ENCODE measurements around the gene IP6K3.

Gene IP6K3

DNA sequence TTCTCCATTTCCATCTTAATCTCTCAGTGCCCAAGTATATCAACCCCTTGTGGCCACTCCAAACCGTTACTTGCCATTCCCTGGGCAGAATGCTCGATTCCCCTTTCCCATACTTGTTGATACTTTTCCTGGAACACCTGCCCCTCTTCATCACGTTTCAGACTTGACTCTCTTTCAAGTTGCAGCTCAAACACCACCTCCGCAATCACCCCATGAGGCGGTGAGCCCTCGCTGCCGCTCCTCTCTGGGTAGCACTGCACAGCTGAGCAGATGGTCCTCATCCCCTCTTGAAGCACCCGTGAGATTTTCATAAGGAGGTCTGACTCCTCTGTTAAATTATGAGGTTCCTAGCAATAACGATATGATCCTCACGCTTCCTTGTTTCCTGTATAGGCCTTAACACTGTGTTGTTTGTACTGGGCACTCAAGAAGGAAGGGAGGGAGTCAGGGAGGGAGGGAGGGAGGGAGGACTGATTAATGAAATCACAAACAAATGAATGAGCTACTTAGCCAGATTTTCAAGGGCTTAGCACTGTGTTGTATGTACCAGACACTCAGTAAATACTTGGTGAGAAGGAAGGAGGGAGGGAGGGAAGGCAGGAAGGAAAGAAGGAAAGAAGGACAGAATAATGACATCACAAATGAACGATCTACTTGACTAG lies 27.2 kb downstream of the IP6K3 start:
- DNase-seq = no peak

DNA sequence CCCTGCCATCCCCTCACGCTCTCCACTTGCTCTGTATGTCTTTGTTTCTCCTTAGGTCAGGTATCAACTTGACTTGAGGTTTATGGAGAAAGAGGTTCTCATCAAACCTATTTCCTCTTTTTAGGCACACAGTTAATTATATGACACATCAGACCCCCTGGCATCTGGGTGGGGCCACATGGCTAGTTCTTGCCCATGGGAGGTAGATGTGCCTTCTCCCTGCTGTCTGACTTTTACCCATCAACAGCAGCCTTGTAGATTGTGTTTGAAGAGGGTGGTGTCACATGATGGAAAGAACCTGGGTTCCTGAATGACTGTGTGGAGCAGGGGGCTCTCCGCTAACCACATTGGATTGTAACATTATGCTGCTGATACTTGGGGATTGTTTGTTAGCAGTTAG lies 28.0 kb downstream of the IP6K3 start:
- DNase-seq = no peak

DNA sequence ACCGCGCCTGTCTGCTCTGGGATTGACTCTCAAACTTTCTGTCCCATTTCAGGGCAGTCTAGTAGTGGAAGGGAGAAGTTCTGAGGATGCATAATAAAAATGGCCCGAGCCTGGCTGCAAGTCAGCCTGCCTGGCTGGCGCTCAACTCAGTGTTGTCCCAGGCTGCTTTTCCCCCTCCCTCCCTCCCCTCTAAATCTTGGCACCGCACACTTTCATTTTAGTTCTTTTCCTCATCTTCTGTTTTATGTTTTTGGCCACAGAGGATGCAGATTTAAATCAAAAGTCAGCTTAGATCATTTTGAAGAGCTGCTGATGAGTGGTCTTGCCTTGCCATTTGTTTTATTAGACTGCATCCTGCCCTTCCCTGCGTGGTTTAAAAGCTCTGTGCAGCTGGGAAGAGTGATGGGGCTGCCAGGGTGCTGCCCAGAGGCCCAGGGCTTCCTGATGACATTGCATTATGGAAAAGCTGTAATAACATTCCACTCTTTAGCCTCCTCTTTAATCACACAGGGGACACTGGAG lies 28.7 kb downstream of the IP6K3 start:
- no peak for DNase-seq

DNA sequence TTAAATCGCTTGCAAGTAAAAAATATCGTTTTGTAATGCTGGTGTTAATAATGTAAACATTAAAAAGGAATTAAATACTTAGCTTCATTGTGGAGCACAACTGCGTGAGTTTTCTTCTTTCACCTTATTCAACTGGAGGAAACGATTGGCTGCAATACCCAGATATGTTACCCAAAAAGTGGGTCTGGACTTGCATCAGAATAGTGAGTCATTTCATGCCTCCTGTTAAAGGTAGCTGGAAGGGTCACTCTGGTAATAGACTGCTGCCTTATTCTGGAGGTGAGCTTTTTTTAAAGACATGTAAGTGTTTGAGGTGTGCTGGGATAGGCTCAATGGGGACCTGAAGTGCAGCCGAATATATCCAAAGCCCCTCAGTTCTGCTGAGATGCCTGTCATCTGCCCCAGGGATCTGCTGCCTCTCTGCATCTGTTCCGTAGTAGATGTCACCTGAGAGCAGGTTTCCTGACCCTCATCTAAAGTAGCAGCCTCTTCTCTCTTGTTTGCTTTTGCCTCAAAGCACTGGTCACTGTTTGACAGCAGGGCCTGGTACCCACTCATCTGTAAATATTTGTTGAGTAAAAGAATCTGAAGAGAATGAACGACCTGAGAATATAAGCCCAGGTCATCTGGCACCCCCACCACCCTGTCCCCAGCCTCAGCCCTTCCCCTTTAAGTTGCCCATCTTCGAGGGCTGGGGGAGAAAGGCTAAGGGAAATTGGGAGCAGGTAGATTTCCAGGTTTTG lies 29.6 kb downstream of the IP6K3 start:
- no peak for DNase-seq

DNA sequence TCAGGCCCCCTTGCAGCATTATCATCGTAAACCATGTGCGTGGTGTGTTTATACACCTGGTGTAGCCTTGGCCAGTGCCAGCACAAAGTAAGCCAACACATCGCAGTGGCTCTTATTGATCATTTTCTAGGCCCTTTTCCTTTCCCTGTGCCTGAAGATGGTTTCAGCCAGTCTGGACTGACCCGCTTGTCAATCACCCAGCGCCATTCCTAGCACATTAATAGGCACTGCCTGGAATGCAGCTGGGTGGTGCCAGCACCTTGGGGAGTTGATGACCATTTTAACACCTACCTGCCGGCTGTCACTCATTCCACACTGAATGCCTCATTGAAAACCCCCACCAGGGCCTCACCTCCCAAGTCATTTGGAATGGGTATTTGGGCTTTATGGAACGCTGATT lies 30.3 kb downstream of the IP6K3 start:
- DNase-seq = no peak

DNA sequence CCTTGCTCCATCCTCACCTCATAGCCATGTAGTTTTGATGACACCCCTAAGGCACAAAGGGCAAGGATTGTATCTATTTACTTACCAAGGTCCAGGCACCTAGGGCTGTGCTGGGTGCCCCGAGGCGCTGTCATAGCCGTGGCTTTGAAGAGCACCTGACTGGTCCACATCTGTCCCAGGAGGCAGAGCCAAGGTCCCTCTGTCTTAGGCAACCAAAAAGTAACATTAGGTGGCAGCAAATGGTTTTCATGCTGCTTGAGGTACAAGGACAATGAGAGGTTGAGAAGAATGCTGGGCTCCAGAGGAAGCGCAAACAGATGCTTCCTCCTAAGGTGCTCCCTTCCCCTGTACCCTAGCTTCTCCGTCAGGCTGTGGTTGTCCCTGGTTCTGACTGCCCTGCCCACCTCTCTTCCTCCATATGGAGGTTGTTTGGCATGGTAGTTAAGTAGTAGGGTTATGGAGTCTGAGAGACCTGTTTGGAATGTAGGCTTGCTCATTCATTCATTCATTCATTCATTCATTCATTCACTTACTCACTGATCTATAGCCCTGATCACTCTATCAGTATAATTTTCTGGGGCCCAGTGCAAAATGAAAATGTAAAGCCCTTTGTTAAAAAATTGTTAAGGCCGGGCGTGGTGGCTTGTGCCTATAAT lies 32.2 kb downstream of the IP6K3 start:
- no peak for DNase-seq

DNA sequence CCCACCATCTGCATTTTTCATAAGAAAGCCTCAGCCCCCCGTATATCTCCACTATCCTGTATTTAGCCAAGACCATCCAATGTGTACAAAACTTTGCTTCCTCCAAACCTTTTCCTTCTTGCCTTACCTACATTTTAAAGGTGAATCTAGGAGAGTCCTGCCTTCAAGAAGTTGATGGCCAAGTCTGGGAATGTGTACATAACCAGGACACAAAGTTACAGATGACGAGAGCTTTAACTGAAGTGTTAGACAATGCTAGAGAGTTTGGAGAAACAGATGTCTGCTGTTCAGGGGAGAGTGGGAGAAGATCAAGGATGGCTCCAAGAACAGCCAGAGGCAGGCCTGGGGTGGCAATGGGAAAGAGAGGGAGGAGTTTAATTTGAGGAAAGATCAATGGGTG lies 32.9 kb downstream of the IP6K3 start:
- DNase-seq = no peak

DNA sequence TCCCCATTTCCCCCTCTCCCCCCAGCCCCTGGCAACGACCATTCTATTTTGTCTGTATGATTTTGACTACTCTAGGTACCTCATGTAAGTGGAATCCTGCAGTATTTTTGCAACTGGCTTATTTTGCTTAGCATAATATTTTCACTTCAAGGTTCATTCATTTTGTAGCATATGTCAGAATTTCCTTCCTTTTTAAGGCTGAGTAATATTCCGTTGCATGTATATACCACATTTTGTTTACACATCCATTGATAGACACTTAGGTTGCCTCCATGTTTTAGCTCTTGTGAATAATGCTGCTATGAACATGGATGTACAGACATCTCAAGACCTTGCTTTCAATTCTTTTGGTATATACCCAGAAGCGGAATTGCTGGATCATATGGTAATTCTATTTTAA lies 33.8 kb downstream of the IP6K3 start:
- DNase-seq = no peak

DNA sequence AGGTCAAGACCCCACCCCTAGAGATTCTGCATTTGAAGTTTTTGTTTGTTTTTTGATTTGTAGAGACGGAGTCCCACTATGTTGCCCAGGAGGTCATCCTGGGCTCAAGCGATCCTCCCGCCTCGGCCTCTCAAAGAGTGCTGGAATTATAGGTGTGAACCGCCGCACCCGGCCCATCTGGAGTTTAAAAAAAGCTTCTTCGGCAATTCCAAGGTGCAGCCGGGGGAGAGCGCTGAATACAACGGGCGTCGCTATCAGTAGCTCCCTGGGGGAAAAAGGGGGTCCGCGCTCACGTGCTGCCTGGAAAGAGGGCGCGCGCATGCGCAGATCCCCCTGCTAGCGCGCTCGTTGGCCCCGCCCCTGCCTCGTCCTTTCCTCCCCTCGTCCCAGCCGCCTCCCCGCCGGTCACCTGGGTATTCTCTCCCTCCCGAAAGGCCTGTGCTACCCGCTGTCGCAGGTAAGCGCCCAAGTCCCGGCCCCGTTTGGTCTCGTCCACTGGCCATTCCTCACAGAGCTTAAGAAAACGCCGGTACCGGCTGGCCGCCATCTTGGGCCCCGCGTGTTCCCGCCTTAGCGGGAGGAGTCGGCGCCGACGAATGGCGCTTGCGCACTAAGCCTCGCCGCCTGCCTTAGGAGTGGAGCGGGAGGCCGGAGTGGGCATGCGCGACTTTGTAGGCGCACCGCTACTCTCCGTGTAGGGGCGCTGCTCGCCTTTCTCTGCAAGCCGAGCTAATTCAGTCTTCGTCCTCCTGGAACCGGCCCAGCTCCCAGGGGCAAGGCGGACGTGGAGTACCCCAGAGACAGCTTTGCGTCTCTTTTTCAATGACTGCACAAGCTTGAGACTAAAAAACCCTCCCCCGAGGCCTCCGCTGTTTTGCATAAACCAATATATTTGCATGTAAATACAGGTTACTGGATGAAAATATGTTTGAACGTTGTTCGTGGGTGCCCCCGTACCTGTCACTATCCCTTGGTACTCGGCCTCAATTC lies 35.3 kb downstream of the IP6K3 start, which contains the start of gene UQCC2:
Gene UQCC2 (minus strand): TSS at position 561 of the 990 bp plus-strand sequence. CDS start 14 bp downstream, at position 547.
- DNase-seq = peak; percentile 83

DNA sequence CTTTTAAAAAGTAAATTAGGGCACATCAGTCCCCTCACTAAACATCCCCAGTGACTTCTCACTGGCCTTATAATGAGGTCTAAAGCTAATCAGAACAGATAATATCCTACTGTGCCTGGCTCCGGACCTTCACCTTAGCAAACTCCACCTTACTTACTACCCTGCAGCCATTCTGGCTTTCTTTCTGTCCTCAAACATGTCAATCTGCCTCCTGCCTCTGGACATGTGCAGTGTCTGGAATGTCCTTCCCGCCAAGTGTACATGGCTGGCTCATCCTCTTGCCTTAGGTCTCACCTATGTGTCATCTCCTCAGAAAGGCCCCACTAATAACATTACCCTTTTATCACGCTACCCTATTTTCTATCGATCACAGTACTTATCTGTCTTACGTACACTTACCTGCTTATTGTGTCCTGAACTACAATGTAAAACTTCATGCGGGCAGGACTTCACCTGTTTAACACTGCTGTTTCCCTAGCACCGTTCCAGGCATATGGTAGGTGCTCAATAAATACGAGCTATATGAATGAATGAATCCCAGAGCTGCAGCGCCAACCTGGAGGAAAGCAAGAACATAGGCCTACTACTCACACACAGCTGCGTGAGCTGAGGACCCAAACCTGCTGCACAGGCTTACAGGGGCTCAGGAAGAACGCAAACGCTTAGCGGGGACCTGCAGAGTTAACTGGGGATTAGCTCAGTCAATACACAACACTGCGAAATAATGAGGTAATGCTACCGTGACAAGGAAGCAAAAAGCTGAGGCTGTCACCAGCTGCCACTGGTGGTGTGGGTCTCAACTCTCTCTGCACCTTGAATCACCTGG lies 36.2 kb downstream of the IP6K3 start:
- no peak for DNase-seq

DNA sequence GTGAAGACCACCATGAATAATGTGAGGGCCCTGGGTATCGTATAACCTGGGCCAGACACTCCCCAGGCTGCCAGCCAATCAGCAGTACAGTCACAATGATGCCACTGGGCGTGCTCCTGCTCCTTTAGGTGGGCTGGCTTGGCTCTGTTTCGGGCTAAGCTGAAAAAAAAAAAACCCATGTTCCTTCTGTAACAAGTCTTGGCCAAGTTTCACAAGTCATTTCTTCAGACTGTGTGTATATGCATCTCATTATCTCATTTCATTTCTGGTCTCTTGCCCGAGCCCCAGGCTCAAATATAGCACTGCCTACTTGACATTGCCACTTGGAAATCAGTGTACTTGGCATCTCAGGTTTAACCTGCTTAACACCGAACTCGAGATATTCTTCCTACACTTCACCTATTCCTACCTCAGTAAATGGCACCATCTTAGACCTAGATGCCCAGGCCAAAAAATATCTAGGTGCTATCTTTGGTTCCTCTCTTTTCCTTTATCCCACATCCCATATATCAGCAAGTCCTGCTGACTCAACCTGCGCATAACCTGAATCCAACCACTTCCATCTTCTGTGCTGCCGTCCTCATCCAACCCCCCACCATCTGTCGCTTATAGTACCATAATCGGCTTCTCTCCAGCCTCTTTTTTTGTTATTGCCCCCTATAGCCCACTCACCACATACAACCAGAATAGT lies 37.0 kb downstream of the IP6K3 start:
- no peak for DNase-seq

DNA sequence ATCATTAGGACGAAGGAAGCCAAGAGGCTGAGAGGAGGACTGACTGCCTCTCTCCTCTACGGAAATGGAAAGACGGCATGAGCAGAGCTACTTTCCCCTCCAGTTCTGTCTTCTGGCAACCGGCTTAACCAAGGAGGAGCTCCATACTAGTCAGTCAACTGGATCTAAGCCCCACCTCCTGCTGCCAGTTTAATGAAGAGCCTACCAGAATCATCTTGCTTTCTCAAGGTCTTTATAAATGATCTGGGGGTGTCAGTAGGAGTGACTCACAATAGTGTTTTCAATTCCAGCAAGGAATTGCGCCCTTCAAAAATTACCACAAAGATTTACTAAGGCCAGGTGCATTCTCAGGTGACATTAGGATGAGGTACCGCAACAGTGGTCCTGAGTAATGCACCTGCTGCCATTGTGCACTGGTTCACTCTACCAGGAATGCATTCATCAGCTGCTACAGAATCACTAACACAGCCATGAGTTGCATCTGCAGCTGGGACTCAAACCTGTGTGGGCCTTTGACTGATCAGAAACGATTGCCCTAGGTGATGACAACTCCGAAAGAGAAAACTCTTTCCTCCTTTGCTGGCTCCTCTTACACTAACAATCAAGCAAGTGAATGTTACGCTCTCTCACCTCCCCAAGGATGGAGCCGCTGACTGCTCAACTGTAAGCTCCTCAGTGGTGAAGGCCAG lies 38.0 kb downstream of the IP6K3 start:
- DNase-seq = no peak

DNA sequence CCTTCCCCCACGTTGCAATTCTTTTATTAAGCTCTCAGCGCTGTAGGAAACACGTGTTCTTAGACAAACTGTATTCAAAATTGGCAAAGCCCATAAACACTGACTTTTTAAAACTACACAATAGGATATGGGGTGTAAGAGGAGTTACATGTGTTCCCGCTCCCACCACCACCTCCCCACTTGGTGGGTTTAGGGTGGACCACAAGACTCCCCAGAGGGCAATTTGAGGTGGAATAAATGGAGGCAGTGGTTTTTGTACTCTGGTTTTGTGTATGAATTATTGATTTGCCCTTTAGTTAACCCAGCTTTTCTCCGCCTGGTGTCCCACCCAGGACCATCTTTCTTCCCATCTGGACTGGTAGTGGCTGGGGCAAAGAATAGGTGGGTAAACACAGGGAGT lies 38.9 kb downstream of the IP6K3 start:
- DNase-seq = no peak

DNA sequence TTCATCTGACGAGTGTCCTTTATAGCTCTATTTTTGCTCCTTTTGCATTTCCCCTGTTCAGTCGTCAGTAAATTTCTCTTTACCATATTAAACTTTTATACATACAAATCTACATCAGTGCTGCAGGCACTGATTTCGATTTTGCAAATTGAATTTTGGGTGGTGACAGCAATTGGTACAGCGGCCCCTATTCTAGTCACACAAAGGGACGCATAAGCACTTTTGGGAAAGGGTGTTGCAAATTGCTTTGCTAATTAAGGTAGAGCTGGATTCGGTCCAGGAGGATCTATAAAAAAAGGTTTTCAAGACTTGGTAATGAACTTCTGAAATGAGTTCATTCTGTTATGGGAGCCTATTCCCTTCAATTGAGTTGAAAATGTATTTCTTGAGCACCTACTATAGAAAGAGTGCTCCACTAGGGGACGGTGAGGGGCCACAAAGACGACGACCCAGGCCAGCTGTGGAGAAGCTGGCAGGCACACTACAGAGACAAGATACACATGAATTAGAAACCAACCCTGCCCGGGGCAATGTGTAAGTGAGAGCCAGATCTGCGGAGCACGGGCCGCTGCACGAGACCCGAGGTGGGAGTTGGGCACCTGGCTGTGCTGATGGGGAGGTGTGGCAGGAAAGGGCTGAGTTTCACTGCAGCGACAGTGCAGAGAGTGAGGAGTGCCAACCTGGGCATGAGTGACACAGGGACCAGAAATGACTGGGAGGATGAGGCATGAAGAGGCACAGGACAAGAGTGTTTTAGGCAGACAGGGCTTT lies 40.6 kb downstream of the IP6K3 start:
- no peak for DNase-seq

DNA sequence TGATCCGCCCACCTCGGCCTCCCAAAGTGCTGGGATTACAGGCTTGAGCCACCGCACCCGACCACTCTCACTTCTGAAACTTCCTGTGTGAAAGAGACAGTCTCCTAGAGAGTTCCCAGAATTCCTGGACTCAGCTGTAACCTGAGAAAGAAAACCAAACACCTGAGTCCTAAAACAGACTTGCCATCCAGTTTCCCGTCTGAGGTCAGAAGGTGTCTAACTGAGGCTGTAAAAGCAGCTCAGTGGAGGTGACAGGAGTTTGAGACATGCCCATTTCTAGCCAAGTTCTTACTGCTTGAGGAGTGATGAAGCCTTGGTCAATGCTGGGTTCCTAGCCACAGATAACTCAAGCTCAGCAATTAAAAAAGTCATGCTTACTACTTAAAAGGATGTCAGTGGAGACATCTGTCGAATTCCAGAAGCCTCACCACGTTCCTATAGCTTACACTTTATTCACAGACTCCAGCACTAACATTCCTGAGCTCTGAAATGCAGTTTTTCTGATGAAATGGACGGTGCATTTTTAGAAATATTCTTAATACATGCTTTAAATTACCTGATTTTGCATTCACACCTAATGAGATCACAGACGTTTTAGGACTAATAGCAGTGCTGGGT lies 41.3 kb downstream of the IP6K3 start:
- DNase-seq = no peak

DNA sequence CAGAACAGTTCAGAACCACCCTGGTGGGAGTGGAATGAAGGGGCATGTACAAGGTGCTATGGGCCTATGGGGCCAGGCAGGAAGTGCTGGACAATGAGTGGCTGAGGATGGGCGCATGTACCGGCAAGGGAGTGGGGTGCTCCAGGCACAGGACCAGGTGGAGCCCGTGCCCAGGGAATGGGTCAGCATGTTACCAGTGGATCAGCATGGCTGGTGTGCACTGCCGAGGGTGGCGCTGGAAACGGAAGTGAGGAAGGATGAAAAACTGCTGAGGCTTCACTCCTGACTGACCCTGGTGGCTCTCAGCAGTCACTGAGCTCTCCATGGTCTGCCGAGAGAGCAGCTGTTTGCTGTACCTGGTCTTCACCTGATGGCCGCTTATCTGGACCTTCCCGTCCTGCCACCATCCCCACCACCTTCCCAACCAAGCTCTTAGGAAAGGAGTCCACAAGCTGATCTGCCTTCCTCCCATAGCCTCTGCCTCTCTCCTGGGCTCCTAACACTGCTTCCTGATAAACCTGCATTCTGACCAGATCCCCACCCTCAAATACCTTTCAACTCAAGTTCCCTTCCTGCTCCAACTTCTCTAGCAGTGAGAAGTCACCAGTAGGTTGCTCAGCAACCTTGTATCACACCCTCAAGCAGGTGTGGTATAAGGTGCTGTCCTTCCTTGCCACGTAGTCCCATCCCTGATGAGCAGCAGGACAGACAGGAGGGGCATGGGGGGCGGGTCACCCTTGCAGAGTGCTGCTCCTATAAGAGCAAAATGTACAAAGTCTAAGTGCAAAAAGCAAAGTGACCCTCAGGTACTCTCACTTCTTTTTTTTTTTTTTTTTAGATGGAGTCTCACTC lies 42.3 kb downstream of the IP6K3 start:
- no peak for DNase-seq

DNA sequence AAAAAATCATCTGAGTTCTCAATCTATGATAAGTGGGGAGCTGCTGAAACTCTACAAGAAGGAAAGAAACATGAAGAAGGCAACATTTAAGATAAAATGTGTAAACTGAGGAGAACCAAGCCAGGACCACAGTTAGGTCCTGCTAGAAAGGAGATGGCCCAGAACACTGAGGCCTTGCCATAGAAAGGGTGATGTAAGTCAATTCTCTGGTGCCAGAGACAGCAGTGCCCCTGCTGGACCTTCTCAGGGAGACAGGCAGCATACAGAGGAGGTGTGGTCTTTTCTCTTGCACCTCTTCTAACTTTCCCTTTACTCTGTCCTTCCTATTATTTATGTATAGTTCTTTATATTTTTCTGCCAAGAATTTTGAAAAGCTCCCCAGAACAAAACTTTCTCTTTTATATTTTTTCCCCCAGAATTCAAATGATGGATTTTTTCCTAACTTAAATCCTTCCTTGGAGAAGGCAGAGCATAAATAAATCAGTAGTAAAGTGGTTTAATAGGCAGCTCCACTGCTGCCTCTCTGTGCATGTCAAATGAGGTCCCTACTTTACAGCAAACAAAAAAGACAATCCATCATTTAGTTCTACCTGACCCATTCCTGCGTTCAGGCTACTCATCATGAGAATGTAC lies 44.2 kb downstream of the IP6K3 start:
- DNase-seq = no peak
